Stromal cell of bone marrow (primary cell): ENCODE results near the gene CASP8.

Experiments used
- DNase-seq: peaks from one replicate; pipeline ENCODE4 v3.0.0-alpha.2; 2012; ENCODE audit warnings: low read depth

CASP8 gene

DNA sequence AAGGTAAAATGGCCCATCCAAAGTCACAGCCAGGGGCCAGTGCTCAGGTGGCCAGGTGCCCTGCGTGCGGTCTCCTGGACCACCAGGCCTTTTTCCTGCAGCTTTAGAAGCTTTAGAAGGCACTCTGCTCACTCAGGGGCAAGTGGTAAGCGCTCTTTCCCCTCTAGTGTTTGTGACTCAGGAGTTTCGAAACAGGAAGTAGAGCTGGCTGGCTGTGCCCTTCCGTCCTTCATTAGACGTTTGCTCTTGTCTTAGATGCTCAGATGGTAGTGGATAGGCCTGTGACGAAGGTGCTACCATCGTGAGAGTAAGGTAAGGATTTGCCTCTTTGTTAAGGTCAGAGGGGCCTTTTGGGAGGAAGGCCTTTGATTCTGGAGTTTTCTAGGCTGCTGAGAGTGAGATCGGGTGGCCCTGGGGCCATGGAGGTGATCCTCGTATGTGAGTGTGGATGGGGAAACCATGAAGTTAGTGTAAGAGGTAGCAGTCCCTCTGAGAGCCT lies at the start of gene CASP8:
CASP8 (plus strand) TSS at position 235 of the 499 bp plus-strand sequence. CDS start 5,951 bp downstream, outside the sequence.
- no peak for DNase-seq

DNA sequence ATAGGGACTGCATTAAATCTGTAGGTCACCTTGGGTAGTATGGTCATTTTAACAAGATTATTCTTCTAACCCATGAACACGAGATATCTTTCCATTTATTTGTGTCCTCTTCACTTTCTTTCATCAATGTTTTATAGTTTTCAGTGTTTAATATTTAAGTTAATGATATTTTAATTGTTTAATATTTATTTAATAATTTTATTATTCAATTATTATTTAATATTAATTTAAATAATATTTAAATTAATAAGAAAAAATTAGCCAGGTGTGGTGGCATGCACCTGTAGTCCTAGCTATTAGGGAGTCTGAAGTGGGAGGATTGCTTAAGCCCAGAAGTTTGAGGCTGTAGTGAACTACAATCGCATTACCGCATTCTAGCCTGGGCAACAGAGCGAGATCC lies 44.4 kb upstream of the CASP8 start:
- no peak for DNase-seq

- DNase-seq, result no peak
Observed at GRCh38 chr2:201216918-201217317, 43.4 kb upstream of the CASP8 start.

GRCh38 chr2:201218780-201219179 lies 41.6 kb upstream of the CASP8 start:
- no peak for DNase-seq

DNA sequence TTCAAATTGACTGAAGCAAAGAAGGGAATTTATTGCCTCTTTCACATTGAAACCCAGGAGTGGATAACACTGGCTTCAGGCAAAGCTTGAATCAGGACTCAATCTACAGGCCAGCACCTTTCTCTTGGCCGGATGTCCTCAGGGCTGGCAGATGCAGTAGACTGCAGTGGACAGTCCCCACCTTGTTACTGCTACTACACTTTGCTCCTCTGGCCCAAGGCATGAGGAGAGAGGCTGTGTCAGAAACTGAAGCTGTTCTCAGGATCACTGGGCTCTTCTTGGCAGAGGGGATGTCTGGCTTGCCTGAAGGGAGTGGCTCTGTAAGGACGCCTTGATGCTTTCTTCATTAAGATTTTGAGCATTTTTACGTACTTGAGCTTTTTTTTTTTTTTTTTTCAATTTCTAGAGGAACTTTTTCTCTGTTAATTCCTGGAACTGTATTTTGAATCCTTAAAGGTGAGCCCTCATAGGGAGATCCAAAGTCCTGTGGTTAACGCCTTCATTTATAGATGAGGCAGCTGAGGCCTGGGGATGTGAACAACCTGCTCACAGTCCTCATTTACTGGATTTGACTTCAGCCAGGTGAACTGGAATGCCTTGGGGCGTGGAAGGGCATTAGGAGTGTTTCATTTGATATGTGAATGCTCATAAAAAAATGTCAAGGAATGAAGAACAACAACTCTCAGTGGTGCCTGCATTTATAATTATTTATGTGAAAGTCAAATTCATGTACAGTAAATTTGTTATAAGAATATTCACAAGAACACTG lies 40.8 kb upstream of the CASP8 start:
- no peak for DNase-seq

- no peak for DNase-seq
Observed at GRCh38 chr2:201220102-201220570, 40.2 kb upstream of the CASP8 start.

- no peak for DNase-seq
Observed at GRCh38 chr2:201223089-201224073, 37.0 kb upstream of the CASP8 start.

- no peak for DNase-seq
Observed at GRCh38 chr2:201228271-201228911, 31.9 kb upstream of the CASP8 start.

- no peak for DNase-seq
Observed at GRCh38 chr2:201228912-201229290, 31.4 kb upstream of the CASP8 start.

GRCh38 chr2:201231781-201232466 lies 28.4 kb upstream of the CASP8 start:
- DNase-seq, result peak; percentile 76

DNA sequence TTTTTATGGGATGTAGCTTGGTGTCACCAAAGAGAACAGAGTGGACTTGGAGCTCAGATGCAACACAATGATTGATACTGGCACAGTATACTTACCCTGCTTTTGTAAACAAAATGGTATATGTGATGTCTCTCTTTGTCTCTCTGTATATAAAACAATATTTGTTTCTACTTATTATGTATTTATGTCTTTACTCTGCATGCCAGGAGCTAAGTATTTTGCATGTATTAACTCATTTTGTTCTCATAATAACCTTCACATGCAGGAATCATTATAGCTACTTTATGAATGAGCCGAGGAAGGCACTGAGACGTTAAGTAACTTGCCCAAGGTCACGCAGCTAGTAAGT lies 27.9 kb upstream of the CASP8 start:
- DNase-seq, result no peak

GRCh38 chr2:201233192-201233811 lies 27.0 kb upstream of the CASP8 start:
- no peak for DNase-seq

DNA sequence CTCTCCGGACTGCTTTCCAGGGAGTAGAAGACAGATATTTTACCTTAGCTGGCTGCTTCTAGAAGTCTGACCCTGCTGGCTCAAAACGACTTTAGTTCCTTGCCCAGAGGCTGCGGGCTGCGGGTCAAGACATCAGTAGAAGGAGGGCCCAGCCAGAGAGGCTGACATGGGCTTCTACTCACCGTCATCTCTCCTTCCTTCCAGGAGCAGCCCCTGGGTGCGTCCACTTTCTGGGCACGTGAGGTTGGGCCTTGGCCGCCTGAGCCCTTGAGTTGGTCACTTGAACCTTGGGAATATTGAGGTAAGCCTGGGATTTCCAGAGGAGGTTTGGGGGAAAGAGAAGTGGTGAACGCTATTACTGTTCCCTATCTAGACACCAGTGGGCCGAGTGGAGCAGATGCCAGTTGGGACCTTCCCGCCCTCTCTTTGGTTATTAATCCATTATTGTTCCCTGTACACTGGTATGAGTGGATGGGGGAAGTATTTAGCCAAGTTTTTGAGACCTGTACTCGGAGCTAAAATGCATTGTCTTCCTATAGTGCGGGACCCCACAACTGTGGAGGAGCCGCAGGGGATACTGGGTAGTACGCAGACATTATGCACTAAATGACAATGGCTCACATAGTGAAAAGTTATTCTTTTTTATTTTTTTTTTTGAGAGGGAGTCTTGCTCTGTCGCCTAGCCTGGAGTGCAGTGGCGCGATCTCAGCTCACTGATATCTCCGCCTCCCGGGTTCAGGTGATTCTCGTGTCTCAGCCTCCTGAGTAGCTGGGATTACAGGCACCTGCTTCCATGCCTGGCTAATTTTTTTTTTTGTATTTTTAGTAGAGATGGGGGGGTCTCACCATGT lies 26.3 kb upstream of the CASP8 start:
- no peak for DNase-seq

DNA sequence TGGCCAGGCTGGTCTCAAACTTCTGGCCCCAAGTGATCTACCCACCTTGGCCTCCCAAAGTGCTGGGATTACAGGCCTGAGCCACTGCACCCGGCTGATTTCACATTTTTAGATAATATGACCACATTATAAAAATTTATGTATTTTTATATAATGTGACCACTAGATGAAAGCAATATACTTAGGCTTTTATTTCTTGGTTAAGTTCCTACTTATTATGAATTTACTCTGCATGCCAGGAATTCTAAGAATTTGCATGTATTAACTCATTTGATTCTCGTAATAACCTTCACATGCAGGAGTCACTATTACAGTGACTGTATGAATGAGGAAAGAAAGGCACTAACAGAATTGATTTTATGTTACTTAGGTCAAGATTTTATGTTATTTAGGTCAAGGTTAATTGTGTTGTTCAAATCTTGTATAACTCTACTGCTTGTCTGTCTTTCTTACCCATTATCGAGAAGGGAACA lies 25.6 kb upstream of the CASP8 start:
- no peak for DNase-seq

- DNase-seq, result peak; percentile 66
Observed at GRCh38 chr2:201235860-201236811, 24.2 kb upstream of the CASP8 start.

- DNase-seq, result no peak
Observed at GRCh38 chr2:201237486-201238123, 22.7 kb upstream of the CASP8 start.

DNA sequence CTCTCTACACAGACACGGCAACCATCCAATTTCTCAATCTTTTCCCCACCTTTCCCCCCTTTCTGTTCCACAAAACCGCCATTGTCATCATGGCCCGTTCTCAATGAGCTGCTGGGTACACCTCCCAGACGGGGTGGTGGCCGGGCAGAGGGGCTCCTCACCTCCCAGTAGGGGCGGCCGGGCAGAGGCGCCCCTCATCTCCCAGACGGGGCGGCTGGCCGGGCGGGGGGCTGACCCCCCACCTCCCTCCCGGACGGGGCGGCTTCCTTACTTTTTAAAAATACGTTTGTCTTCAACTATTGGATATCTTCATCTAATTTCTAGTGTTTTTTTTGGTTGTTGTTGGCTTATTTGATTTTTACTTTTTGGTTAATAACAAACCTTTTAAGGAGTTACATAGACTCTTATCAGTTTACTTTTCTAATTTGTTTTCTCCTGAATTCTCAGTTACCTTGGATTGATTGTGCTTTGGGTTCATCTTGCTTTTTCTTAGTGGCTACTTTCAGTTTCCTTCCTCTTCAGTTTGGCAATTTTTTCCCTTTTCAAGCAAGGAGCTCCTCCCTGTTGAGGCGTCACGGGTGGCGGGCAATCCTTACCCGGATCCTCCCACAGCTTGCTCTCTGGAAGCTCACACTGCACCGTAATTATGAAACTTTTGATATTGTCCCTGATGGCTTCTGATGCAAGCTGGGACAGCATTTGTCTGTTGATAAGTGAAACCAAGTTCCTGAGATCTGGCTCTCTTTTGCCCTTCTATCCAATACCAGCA lies 21.0 kb upstream of the CASP8 start:
- peak; percentile 73 for DNase-seq
